Neural progenitor cell (in vitro differentiated cells): ENCODE data around the gene PAIP2. TPM values are rescaled to one million over a fixed set of nuclear protein-coding genes. Genes with fewer than 3 reads are reported as not detected.

ENCODE experiments used
- DNase-seq: peaks from one replicate; pipeline ENCODE4 v3.0.0-alpha.2; 2016; ENCODE audit warnings: low spot score
- H2AFZ ChIP-seq: fragments of 200-600 bp; sonication (generic); replicated peaks from 2 replicates; pipeline ENCODE4 v1.6.1; 2016; ENCODE audit warnings: antibody characterized with exemption
- H3F3A ChIP-seq: fragments of 200-600 bp; sonication (generic); 2 replicates; pipeline ENCODE4 v1.6.1; 2016; ENCODE audit warnings: antibody characterized with exemption, low read depth
- H3K27ac ChIP-seq: fragments of 200-600 bp; sonication (generic); 2 replicates; pipeline ENCODE4 v1.5.1; 2016; ENCODE audit warnings: mild to moderate bottlenecking
- H3K27me3 ChIP-seq: fragments of 200-600 bp; sonication (generic); 2 replicates; pipeline ENCODE4 v1.6.1; 2016; ENCODE audit warnings: mild to moderate bottlenecking, moderate library complexity
- H3K36me3 ChIP-seq: fragments of 200-600 bp; sonication (generic); 2 replicates; pipeline ENCODE4 v1.5.1; 2016
- H3K4me1 ChIP-seq: fragments of 200-600 bp; sonication (generic); 2 replicates; pipeline ENCODE4 v1.6.1; 2016; ENCODE audit warnings: mixed run types
- H3K4me2 ChIP-seq: fragments of 200-600 bp; sonication (generic); 2 replicates; pipeline ENCODE4 v1.6.1; 2016
- H3K4me3 ChIP-seq: fragments of 200-600 bp; sonication (generic); 2 replicates; pipeline ENCODE4 v1.5.1; 2016
- H3K79me2 ChIP-seq: fragments of 200-600 bp; sonication (generic); 2 replicates; pipeline ENCODE4 v1.6.1; 2016; ENCODE audit warnings: low read depth
- H3K9ac ChIP-seq: fragments of 200-600 bp; sonication (generic); 2 replicates; pipeline ENCODE4 v1.6.1; 2016
- H3K9me3 ChIP-seq: fragments of 200-600 bp; sonication (generic); 2 replicates; pipeline ENCODE4 v1.5.1; 2016; ENCODE audit warnings: low read depth
- H4K20me1 ChIP-seq: fragments of 200-600 bp; sonication (generic); 2 replicates; pipeline ENCODE4 v1.6.1; 2016; ENCODE audit warnings: low read depth
- H3K27ac Mint-ChIP-seq: 3 replicates; pipeline ENCODE4 v1.8.0; 2021; ENCODE audit warnings: mixed read lengths
- H3K27me3 Mint-ChIP-seq: 2 replicates; pipeline ENCODE4 v1.8.0; 2022; ENCODE audit warnings: low read depth, mild to moderate bottlenecking, inconsistent platforms, moderate library complexity, mixed read lengths; ENCODE audit not compliant: insufficient read depth
- H3K36me3 Mint-ChIP-seq: 3 replicates; pipeline ENCODE4 v1.8.0; 2021; ENCODE audit warnings: mixed read lengths
- H3K4me1 Mint-ChIP-seq: 3 replicates; pipeline ENCODE4 v1.8.0; 2021; ENCODE audit warnings: mixed read lengths
- H3K4me3 Mint-ChIP-seq: 3 replicates; pipeline ENCODE4 v1.8.0; 2021; ENCODE audit warnings: mild to moderate bottlenecking, moderate library complexity, mixed read lengths
- H3K9me3 Mint-ChIP-seq: 3 replicates; pipeline ENCODE4 v1.8.0; 2020; ENCODE audit warnings: mixed read lengths
- EZH2 ChIP-seq: fragments of 200-600 bp; sonication (generic); IDR thresholded peaks from 2 replicates; pipeline ENCODE4 v1.6.1; 2017; ENCODE audit warnings: antibody characterized with exemption, mild to moderate bottlenecking, moderate library complexity
- EZH2phosphoT487 ChIP-seq: fragments of 200-600 bp; sonication (generic); IDR thresholded peaks from 2 replicates; pipeline ENCODE4 v1.6.1; 2017; ENCODE audit warnings: antibody characterized with exemption
- total RNA-seq: library from RNA; depleted of rRNA; stranded (reverse); fragments of >200 nt; gene quantifications from 2 replicates; pipeline ENCODE4 v1.2.3, GENCODE V29; 2015; ENCODE audit warnings: low replicate concordance
- TF ChIP-seq, protein P1 (sequence below): fragments of 200-600 bp; sonication (generic); IDR thresholded peaks from 2 replicates; pipeline ENCODE4 v1.5.1; 2017; ENCODE audit warnings: antibody characterized with exemption, mild to moderate bottlenecking

Gene PAIP2
- total RNA-seq, 1 donor from 2014 or later: 201 TPM

DNA sequence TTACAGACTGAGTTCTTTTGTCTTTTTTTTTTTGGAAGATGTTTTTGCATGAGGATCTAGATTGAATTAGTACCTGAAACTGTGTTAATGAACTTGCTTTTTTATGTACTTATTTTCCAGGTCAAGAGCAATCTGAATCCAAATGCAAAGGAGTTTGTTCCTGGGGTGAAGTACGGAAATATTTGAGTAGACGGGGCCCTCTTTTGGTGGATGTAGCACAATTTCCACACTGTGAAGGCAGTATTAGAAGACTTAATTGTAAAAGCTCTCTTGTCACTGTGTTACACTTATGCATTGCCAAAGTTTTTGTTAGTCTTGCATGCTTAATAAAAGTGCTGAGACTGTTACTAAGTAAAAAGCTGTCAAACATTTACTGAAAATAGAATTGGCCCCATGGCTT, 27.0 kb downstream of the PAIP2 start:
- H3K9me3 ChIP-seq: no peaks in the 10 kb centered on the region
- H3K36me3 Mint-ChIP-seq: peaks cover 33% of the 10 kb centered on the region
- no peak for DNase-seq

DNA sequence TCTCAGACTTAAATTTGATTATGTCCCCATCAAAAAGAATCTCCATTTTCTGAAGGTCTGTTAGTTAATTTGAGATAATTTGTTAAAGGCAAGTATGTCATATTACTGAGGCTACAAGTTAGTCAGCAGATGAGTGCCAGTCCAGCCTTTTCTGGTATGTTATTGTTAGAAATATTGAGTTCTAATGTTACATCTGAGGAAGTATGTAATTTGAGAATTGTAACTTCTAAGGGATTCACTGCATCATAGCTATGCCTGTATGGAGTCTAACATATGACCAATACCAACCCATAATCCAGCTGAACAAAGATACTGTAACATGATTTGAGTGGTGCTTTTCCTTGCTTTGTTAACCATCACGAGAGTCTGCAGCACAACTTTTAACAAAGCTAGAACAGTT, 27.5 kb downstream of the PAIP2 start:
- TF ChIP-seq EZH2: no peak
- no peaks in the 10 kb centered on the region for H3K9me3 ChIP-seq
- no peak overlapping the region for H2AFZ ChIP-seq
- H3K27ac ChIP-seq: no peak overlapping the region
- H3K79me2 ChIP-seq: peaks cover 14% of the 10 kb centered on the region
- H3K4me3 ChIP-seq: no peak overlapping the region
- no peak overlapping the region for H3K27ac Mint-ChIP-seq
- no peak overlapping the region for H3K4me2 ChIP-seq
- no peaks in the 10 kb centered on the region for H3K9me3 Mint-ChIP-seq
- peaks cover 28% of the 10 kb centered on the region for H4K20me1 ChIP-seq
- no peaks in the 10 kb centered on the region for H3K4me1 ChIP-seq
- H3K27me3 Mint-ChIP-seq: peaks cover 3% of the 10 kb centered on the region
- H3K27me3 ChIP-seq: no peaks in the 10 kb centered on the region
- no peaks in the 10 kb centered on the region for H3K4me1 Mint-ChIP-seq
- H3F3A ChIP-seq: peaks cover 16% of the 10 kb centered on the region
- H3K4me3 Mint-ChIP-seq: no peak overlapping the region
- no peak for DNase-seq
- H3K36me3 ChIP-seq: peaks cover 25% of the 10 kb centered on the region
- peaks cover 30% of the 10 kb centered on the region for H3K36me3 Mint-ChIP-seq
- H3K9ac ChIP-seq: no peak overlapping the region

More for the DNA sequence above, 27.0 kb downstream of the PAIP2 start:
- Mint-ChIP-seq H3K27ac (no peak overlapping the region), H3K4me3 (no peak overlapping the region), H3K9me3 (no peaks in the 10 kb centered on the region), H3K27me3 (no peaks in the 10 kb centered on the region), H3K4me1 (no peaks in the 10 kb centered on the region)
- Histone ChIP-seq H3K4me2 (no peak overlapping the region), H2AFZ (no peak overlapping the region), H4K20me1 (peaks cover 33% of the 10 kb centered on the region), H3K27ac (no peak overlapping the region), H3K4me3 (no peak overlapping the region), H3K27me3 (no peaks in the 10 kb centered on the region), H3K79me2 (peaks cover 19% of the 10 kb centered on the region), H3K9ac (no peak overlapping the region), H3K4me1 (no peaks in the 10 kb centered on the region), H3F3A (peaks cover 16% of the 10 kb centered on the region), H3K36me3 (peaks cover 27% of the 10 kb centered on the region)
- TF ChIP-seq EZH2: no peak
- TF ChIP-seq, protein P1, sequence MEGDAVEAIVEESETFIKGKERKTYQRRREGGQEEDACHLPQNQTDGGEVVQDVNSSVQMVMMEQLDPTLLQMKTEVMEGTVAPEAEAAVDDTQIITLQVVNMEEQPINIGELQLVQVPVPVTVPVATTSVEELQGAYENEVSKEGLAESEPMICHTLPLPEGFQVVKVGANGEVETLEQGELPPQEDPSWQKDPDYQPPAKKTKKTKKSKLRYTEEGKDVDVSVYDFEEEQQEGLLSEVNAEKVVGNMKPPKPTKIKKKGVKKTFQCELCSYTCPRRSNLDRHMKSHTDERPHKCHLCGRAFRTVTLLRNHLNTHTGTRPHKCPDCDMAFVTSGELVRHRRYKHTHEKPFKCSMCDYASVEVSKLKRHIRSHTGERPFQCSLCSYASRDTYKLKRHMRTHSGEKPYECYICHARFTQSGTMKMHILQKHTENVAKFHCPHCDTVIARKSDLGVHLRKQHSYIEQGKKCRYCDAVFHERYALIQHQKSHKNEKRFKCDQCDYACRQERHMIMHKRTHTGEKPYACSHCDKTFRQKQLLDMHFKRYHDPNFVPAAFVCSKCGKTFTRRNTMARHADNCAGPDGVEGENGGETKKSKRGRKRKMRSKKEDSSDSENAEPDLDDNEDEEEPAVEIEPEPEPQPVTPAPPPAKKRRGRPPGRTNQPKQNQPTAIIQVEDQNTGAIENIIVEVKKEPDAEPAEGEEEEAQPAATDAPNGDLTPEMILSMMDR: peak; percentile 10

DNA sequence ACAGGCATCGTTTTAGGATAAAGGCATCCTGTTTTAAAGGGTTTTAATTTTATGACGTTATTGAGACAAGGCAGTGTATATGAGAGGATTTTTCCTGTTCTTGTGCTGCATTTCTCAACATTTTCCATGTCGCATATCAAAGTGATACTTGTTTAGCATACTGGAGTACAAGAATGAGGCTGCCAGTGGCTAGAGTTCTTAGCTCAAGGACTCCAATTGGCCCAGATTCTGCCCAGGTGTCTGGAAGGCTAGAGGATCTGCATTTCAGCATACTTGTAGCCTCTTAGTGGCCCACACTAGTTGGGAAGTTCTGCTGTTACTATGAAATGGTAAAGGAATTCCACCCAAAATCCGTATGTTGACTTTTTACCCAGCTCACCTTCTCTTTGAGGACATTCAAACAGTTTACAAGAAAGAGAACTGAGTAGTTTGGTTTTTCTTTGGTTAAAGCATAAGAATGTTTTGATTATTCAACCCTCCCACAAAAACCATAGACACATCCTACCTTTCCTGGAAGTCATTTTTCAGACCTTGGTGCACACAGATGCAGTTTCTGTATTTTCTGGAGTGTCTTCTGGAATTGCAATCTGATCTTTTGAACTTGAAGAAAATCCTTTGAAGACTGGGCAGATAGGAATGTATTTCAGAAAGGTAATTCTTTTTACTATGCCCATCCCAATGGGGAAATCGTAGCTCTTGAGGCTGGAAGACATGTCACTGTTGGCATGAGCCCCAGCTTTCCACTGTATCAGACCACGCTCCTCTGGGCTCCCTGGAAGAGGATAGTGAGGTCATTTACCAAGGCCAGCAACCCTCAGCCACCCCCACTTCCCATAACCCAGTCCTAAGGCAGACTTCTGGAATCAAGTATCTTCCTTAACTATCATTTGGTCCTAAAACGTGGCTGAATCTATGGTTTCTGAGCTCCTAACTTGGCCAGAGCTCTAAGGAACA, 30.1 kb downstream of the PAIP2 start:
- Mint-ChIP-seq H3K4me3 (no peak overlapping the region), H3K9me3 (no peaks in the 10 kb centered on the region), H3K27me3 (peaks cover 3% of the 10 kb centered on the region), H3K4me1 (no peaks in the 10 kb centered on the region), H3K36me3 (peaks cover 20% of the 10 kb centered on the region), H3K27ac (no peak overlapping the region)
- TF ChIP-seq EZH2 (no peak), EZH2phosphoT487 (no peak)
- TF ChIP-seq, protein P1: no peak
- no peak for DNase-seq
- Histone ChIP-seq H3K27me3 (no peaks in the 10 kb centered on the region), H3K27ac (no peak overlapping the region), H3K9me3 (no peaks in the 10 kb centered on the region), H2AFZ (no peak overlapping the region), H3F3A (peaks cover 16% of the 10 kb centered on the region), H4K20me1 (peaks cover 10% of the 10 kb centered on the region), H3K79me2 (no peaks in the 10 kb centered on the region), H3K4me2 (no peak overlapping the region), H3K9ac (no peak overlapping the region), H3K36me3 (peaks cover 13% of the 10 kb centered on the region), H3K4me1 (no peaks in the 10 kb centered on the region), H3K4me3 (no peak overlapping the region)

DNA sequence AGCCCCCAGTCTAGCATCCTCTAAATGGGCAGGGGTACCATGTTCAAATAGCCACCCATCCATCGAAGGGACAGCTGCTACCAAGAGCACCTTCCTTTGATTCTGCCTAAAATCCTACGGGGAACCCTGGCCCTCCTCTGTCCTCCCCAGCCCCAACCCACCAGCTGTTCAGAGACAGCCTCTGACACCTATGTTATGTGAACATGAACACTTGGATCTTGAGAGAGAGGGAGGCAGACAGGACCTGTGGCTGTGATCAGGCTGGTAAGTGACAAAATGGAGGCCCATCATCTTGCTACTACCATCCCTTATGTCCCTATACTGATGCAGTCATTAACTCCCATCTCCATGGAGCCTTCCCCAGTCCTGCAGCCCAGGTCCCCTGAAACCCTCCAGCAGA, 33.3 kb downstream of the PAIP2 start:
- H4K20me1 ChIP-seq: peaks cover 7% of the 10 kb centered on the region
- no peaks in the 10 kb centered on the region for H3K9me3 ChIP-seq
- Mint-ChIP-seq H3K27me3 (peaks cover 7% of the 10 kb centered on the region), H3K9me3 (no peaks in the 10 kb centered on the region), H3K27ac (no peak overlapping the region), H3K4me1 (no peaks in the 10 kb centered on the region), H3K36me3 (peaks cover 15% of the 10 kb centered on the region), H3K4me3 (no peak overlapping the region)
- H2AFZ ChIP-seq: no peak overlapping the region
- no peaks in the 10 kb centered on the region for H3K79me2 ChIP-seq
- H3K4me2 ChIP-seq: no peak overlapping the region
- H3K27ac ChIP-seq: no peak overlapping the region
- no peak overlapping the region for H3K9ac ChIP-seq
- peaks cover 16% of the 10 kb centered on the region for H3F3A ChIP-seq
- no peaks in the 10 kb centered on the region for H3K36me3 ChIP-seq
- DNase-seq: no peak
- no peaks in the 10 kb centered on the region for H3K4me1 ChIP-seq
- TF ChIP-seq, protein P1: no peak
- TF ChIP-seq EZH2phosphoT487: no peak
- TF ChIP-seq EZH2: no peak
- no peaks in the 10 kb centered on the region for H3K27me3 ChIP-seq
- no peak overlapping the region for H3K4me3 ChIP-seq
